K562 (cell line): ENCODE measurements around the gene PNPO. TPM values are rescaled to one million over a fixed set of nuclear protein-coding genes. Genes with fewer than 3 reads are reported as not detected.

Experiments used
- BCOR ChIP-seq: fragments of 450-650 bp; IDR thresholded peaks from 2 replicates; pipeline ENCODE4 v1.6.1; 2016
- CHCHD3 ChIP-seq: fragments of 250-450 bp; sonication (Bioruptor Pico); IDR thresholded peaks from 2 replicates; pipeline ENCODE4 v2.1.2; 2022; ENCODE audit warnings: mild to moderate bottlenecking
- NCOA6 ChIP-seq: fragments of 450-650 bp; IDR thresholded peaks from 2 replicates; pipeline ENCODE4 v1.6.1; 2017; ENCODE audit warnings: mild to moderate bottlenecking
- PHF20 ChIP-seq: fragments of 450-650 bp; IDR thresholded peaks from 2 replicates; pipeline ENCODE4 v1.6.1; 2018; ENCODE audit not compliant: partially characterized antibody
- POLR2AphosphoS2 ChIP-seq: IDR thresholded peaks from 2 replicates; pipeline ENCODE4 v1.6.1; 2012; ENCODE audit warnings: low read length, improper control_type of control experiment
- PYGO2 ChIP-seq: fragments of 450-650 bp; IDR thresholded peaks from 2 replicates; pipeline ENCODE4 v1.6.1; 2016; ENCODE audit warnings: mild to moderate bottlenecking, missing genetic modification characterization, moderate library complexity, missing compliant biosample characterization
- RFX1 ChIP-seq: fragments of 450-650 bp; IDR thresholded peaks from 2 replicates; pipeline ENCODE4 v1.6.1; 2016; ENCODE audit warnings: mild to moderate bottlenecking, moderate library complexity
- SRSF7 ChIP-seq: fragments of 200-400 bp; formaldehyde crosslinking; optimal IDR thresholded peaks from 2 replicates; pipeline ENCODE3; 2017; ENCODE audit warnings: mild to moderate bottlenecking, low read depth, low read length
- TAF7 ChIP-seq: fragments of 450-650 bp; IDR thresholded peaks from 2 replicates; pipeline ENCODE4 v1.6.1; 2016; ENCODE audit warnings: missing genetic modification characterization, missing compliant biosample characterization
- ZC3H4 ChIP-seq: sonication (generic); formaldehyde crosslinking; IDR thresholded peaks from 2 replicates; pipeline ENCODE4 v1.9.0; 2021; ENCODE audit warnings: missing genetic modification reagents, borderline replicate concordance
- ZC3H8 ChIP-seq: fragments of 450-650 bp; IDR thresholded peaks from 2 replicates; pipeline ENCODE4 v1.6.1; 2017
- ZNF124 ChIP-seq: sonication (generic); formaldehyde crosslinking; IDR thresholded peaks from 2 replicates; pipeline ENCODE4 v1.8.1; 2022; ENCODE audit warnings: missing genetic modification reagents
- ZNF445 ChIP-seq: fragments of 250-450 bp; sonication (Bioruptor Pico); IDR thresholded peaks from 2 replicates; pipeline ENCODE4 v1.4.0; 2020; ENCODE audit warnings: low read depth, mild to moderate bottlenecking, moderate library complexity
- polyA plus RNA-seq, 8 experiments: library from polyadenylated mRNA; depleted of rRNA in 4 of 8; stranded (reverse) in 5 of 8; unstranded in 3 of 8; fragments of >200 nt; fragmentation: Nextera tagmentation in 2 of 8; fragmentation: Illumina TruSeq in 1 of 8; extraction: Ambion mirVana in 2 of 8; extraction: Trizol in 1 of 8; gene quantifications; 2 replicates each; pipeline versions ENCODE4 v1.2.1 to v1.2.3, GENCODE V29; 2011 to 2014; ENCODE audit warnings: inconsistent platforms in 1 of 8, missing spikeins in 1 of 8
- total RNA-seq, 7 experiments: library from RNA; depleted of rRNA in 6 of 7; stranded (reverse); fragments of >200 nt in 6 of 7; fragmentation: Illumina TruSeq in 2 of 7; extraction: Trizol in 2 of 7; gene quantifications; 2 replicates each; pipeline versions ENCODE4 v1.2.1 to v1.2.3, GENCODE V29; 2011 to 2021; ENCODE audit warnings: low replicate concordance in 1 of 7
- TF ChIP-seq, protein P1 (sequence below): fragments of 450-650 bp; IDR thresholded peaks from 2 replicates; pipeline ENCODE4 v1.6.1; 2016; ENCODE audit warnings: low read depth
- TF ChIP-seq, protein P2 (sequence below): fragments of 450-650 bp; formaldehyde crosslinking; IDR thresholded peaks from 2 replicates; pipeline ENCODE4 v1.4.0; 2022; ENCODE audit warnings: missing genetic modification characterization
- TF ChIP-seq, protein P3 (sequence below): fragments of 250-450 bp; sonication (Bioruptor Pico); IDR thresholded peaks from 2 replicates; pipeline ENCODE4 v1.4.0; 2020; ENCODE audit warnings: borderline replicate concordance
- TF ChIP-seq, protein P4 (sequence below): fragments of 450-650 bp; formaldehyde crosslinking; IDR thresholded peaks from 2 replicates; pipeline ENCODE4 v1.4.0; 2022; ENCODE audit warnings: missing genetic modification characterization

Gene PNPO
- total and polyA plus RNA-seq, 9 of the 15 experiments (the other 6 are each of a cell fraction or from before 2014, with no cell fraction given), result 16.6 to 39.0 (median 27.4) TPM

DNA sequence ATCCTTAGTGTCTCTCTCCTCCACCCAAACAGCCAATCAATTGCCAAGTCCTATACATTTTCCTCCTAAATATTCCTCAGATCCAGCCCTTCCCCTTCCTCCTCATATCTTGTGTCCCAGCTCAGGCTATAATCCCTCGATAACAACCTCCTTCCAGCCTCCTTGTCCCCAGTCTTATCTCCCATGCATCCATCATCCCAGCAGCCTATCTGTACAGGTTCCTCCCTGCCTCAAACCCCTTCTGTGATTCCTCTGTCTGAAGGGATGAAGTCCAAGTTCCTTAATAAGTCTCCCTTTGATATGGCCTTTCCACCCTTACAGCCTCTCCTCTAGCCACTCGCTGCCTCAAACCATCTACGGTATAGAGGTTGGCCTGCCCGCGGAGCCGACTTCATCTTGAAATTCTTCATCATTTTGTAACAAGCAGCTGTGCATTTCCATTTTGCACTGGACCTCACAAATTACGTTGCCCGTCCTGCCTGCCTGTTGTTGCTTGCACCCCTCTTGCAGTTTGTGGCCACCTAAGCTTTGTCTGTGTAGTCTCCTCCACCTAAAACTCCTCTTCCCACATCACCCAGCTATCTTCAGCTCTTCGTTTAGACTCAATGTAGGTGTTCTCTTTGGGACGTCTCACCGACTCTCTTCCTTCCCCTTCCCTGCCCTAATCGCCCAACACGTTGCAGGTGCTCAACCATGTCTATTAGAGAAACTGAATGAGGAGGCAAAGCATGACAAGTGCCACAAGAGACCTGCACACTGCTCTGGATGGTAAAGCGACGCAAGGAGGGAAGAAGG, 28.8 kb downstream of the PNPO start (continued):
- TF ChIP-seq, protein P1, sequence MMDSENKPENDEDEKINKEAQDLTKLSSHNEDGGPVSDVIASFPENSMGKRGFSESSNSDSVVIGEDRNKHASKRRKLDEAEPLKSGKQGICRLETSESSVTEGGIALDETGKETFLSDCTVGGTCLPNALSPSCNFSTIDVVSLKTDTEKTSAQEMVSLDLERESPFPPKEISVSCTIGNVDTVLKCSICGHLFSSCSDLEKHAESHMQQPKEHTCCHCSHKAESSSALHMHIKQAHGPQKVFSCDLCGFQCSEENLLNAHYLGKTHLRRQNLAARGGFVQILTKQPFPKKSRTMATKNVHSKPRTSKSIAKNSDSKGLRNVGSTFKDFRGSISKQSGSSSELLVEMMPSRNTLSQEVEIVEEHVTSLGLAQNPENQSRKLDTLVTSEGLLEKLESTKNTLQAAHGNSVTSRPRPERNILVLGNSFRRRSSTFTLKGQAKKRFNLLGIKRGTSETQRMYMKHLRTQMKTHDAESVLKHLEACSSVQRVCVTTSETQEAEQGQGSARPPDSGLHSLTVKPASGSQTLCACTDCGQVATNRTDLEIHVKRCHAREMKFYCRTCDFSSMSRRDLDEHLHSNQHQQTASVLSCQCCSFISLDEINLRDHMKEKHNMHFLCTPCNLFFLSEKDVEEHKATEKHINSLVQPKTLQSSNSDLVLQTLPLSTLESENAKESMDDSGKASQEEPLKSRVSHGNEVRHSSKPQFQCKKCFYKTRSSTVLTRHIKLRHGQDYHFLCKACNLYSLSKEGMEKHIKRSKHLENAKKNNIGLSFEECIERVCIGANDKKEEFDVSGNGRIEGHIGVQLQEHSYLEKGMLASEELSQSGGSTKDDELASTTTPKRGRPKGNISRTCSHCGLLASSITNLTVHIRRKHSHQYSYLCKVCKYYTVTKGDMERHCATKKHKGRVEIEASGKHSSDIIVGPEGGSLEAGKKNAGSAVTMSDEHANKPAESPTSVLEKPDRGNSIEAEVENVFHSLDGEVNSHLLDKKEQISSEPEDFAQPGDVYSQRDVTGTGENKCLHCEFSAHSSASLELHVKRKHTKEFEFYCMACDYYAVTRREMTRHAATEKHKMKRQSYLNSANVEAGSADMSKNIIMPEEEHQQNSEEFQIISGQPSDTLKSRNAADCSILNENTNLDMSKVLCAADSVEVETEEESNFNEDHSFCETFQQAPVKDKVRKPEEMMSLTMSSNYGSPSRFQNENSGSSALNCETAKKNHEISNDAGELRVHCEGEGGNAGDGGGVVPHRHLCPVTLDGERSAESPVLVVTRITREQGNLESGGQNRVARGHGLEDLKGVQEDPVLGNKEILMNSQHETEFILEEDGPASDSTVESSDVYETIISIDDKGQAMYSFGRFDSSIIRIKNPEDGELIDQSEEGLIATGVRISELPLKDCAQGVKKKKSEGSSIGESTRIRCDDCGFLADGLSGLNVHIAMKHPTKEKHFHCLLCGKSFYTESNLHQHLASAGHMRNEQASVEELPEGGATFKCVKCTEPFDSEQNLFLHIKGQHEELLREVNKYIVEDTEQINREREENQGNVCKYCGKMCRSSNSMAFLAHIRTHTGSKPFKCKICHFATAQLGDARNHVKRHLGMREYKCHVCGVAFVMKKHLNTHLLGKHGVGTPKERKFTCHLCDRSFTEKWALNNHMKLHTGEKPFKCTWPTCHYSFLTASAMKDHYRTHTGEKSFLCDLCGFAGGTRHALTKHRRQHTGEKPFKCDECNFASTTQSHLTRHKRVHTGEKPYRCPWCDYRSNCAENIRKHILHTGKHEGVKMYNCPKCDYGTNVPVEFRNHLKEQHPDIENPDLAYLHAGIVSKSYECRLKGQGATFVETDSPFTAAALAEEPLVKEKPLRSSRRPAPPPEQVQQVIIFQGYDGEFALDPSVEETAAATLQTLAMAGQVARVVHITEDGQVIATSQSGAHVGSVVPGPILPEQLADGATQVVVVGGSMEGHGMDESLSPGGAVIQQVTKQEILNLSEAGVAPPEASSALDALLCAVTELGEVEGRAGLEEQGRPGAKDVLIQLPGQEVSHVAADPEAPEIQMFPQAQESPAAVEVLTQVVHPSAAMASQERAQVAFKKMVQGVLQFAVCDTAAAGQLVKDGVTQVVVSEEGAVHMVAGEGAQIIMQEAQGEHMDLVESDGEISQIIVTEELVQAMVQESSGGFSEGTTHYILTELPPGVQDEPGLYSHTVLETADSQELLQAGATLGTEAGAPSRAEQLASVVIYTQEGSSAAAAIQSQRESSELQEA, result no peak
- no peak for TF ChIP-seq CHCHD3 (CRISPR knock-in tag)
- no peak for TF ChIP-seq ZC3H4 (CRISPR knock-in tag)
- TF ChIP-seq, protein P2, sequence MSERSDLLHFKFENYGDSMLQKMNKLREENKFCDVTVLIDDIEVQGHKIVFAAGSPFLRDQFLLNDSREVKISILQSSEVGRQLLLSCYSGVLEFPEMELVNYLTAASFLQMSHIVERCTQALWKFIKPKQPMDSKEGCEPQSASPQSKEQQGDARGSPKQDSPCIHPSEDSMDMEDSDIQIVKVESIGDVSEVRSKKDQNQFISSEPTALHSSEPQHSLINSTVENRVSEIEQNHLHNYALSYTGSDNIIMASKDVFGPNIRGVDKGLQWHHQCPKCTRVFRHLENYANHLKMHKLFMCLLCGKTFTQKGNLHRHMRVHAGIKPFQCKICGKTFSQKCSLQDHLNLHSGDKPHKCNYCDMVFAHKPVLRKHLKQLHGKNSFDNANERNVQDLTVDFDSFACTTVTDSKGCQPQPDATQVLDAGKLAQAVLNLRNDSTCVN (CRISPR knock-in tag), result 0 out of 2 replicates have a peak, but pooled peaks have one; percentile 34
- no peak for TF ChIP-seq PYGO2 (tag)
- no peak for TF ChIP-seq NCOA6
- no peak for TF ChIP-seq SRSF7
- no peak for TF ChIP-seq BCOR
- TF ChIP-seq TAF7, result no peak
- TF ChIP-seq ZNF124 (CRISPR knock-in tag), result no peak
- TF ChIP-seq, protein P3, sequence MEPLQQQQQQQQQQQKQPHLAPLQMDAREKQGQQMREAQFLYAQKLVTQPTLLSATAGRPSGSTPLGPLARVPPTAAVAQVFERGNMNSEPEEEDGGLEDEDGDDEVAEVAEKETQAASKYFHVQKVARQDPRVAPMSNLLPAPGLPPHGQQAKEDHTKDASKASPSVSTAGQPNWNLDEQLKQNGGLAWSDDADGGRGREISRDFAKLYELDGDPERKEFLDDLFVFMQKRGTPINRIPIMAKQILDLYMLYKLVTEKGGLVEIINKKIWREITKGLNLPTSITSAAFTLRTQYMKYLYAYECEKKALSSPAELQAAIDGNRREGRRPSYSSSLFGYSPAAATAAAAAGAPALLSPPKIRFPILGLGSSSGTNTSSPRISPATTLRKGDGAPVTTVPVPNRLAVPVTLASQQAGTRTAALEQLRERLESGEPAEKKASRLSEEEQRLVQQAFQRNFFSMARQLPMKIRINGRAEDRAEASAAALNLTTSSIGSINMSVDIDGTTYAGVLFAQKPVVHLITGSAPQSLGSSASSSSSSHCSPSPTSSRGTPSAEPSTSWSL, result peak; percentile 66; the same call in 1 of the 2 replicates
- TF ChIP-seq POLR2AphosphoS2, result no peak
- no peak for TF ChIP-seq RFX1
- no peak for TF ChIP-seq ZC3H8
- TF ChIP-seq ZNF445, result no peak
- TF ChIP-seq PHF20, result no peak
- TF ChIP-seq, protein P4, sequence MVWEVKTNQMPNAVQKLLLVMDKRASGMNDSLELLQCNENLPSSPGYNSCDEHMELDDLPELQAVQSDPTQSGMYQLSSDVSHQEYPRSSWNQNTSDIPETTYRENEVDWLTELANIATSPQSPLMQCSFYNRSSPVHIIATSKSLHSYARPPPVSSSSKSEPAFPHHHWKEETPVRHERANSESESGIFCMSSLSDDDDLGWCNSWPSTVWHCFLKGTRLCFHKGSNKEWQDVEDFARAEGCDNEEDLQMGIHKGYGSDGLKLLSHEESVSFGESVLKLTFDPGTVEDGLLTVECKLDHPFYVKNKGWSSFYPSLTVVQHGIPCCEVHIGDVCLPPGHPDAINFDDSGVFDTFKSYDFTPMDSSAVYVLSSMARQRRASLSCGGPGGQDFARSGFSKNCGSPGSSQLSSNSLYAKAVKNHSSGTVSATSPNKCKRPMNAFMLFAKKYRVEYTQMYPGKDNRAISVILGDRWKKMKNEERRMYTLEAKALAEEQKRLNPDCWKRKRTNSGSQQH (CRISPR knock-in tag), result 0 out of 2 replicates have a peak, but pooled peaks have one; percentile 27
